ENCODE measurements around the gene NECTIN1. TPM values are rescaled to one million over a fixed set of nuclear protein-coding genes. Genes with fewer than 3 reads are reported as not detected.

Gene NECTIN1
- total RNA-seq, 2 experiments from 2014 or later: 3.2 to 4.3 TPM

DNA sequence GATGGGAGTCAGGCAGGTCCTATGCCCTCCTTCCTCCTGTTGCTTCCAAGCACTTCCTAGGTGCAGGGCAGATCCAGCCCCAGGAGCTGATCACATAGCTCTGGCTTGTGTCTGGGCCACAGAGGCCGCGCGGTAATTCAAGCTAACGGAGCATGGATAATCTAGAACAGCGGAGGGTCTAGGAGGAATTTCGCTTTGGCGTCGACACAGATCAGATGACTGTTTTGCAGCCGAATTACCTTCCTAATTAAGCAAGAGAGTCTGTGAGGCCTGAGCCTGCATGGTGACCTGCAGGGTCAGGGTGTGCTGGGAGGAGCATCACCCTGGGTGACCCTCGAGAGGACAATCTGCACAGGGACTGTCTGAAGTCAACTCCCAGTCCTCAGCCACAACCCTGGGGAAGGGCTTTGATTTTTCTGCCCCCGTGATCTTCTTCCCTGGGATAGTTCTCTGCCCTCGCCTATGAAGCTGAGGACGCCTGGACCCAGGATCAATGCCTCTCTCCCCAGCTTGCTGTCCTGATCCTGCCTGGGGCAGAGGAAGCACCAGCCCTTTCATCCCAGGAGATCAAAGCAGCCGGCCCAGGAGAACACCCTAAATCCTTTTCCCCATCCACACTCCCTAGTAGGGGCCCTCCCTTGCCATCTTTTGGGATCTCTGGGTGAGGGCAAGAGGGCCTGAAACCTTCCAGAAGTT is 11.0 kb downstream of the NECTIN1 start:
- ChIA-PET POLR2A (no interaction called here), CTCF (interaction anchor here (1.1 kb wide), 1 partner anchor 16 kb away, joined by 3 read pairs; no protein-coding TSS in a partner anchor)

GRCh38 chr11:119716582-119717498 is 12.2 kb downstream of the NECTIN1 start:
- ChIA-PET CTCF (no interaction called here), POLR2A (no interaction called here)

DNA sequence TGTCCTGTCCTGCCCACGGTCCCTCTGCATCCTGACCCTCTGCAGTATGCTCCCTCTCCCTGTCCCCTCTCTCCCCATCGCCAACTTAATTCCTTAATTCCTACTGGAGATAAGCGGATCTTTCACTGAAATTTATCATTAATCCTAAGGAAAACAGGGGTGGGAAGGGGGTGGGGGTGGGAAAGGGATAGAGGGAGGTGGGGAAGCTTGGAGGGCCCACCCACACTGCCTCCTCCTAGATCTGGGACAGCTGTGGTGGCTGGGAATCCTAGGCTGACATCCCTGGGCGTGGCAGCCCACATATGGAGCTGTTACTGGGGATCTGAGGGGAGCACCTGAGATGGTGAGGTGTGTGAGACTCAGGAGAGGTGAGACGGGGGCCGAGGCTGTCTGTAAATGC is 14.4 kb downstream of the NECTIN1 start:
- CTCF ChIA-PET: no interaction called here
- POLR2A ChIA-PET: no interaction called here

- ChIA-PET POLR2A (no interaction called here), CTCF (no interaction called here)
Observed at GRCh38 chr11:119714189-119714588, 14.8 kb downstream of the NECTIN1 start.

DNA sequence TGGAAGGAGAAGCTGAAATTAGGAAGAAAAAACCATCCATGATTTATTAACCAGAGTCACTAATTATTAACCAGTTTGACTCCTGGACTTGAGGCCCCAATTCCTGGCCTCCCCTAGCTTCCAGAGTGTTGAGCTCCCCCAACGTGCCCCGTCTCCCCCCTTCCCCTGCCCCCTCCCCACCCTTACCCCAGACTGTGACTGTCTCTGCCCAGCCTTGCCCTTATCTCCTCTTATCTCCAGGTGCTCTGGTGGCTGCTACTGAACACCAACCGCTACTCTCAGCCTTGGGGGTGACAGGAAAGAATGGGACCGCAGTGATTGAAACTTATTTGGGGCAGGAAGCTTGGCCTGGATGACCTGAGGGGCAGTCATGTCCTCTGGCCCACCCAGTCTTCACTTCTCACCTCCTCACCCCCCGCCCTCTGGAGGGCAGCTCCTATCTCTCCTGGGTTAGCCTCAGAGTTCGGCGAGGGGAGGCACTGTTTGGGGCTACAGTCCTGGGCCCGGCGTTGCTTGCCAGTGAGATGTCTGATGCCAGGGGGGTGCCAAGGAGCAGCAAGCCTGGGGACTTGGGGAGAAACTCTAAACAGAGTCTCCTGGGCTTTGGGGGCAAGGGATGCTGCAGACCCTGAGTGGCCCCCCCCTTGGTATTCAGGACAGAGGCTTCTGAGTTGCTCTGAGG is 15.5 kb downstream of the NECTIN1 start:
- ChIA-PET CTCF (no interaction called here), POLR2A (no interaction called here)

- CTCF ChIA-PET: no interaction called here
- POLR2A ChIA-PET: no interaction called here
Observed at GRCh38 chr11:119712459-119713358, 16.3 kb downstream of the NECTIN1 start.

DNA sequence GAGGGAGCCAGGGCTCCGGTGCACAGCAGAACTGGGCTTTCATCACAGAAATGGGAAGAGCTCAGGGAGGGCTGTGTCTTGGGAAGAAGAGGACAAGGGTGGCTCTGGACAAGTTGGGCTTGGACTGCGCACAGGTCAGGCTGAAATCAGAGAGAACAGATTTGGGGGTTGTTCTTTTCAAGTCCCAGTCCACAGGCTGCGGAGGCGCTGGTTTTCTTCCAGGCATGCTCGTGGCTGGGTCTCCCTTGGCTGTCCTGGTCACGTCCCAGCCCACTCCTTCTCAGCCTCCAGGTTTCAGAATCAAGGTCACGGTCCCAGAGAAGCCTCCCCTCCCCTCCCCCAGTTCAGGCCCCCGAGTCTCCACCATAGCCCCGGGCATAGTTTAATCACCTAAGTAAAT is 17.0 kb downstream of the NECTIN1 start:
- ChIA-PET CTCF (no interaction called here), POLR2A (no interaction called here)

DNA sequence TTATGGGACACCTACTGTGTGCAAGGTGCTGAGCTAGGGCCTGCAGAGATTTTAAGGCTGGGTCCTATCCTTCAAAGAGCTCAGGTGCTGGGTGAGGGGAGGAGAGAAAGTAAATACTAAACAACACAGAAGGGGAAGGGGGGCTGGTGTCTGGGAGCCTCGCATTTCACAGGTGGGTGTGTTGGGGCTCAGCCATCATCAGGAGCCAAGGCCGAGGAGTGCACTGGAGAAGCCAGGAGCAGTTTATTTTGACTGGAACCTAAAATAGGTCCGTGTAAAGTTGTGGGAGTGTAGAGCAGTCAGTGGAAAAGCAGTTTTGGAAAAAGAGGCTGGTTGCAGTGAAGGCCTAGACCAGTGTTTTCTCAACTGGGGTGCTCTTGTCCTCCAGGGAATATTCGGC is 17.5 kb downstream of the NECTIN1 start:
- CTCF ChIA-PET: no interaction called here
- POLR2A ChIA-PET: no interaction called here

DNA sequence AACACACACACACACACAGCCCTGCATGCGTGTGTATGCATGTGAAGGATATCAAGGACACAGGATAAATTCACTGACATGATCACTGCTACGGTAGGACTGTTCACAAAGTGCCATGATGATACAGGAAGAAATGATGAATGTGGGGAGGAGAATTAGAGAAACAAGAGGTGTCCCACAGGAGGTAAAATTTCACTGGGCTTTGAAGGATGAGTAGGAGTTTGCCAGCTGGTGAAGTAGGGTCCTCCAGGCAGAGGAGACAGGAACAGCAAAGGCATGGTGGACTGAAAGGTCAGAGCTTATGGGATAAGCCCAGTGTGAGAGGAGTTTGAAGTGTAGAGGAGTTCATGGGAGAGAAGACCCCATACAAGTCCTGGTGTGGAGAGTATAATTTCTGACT is 18.6 kb downstream of the NECTIN1 start:
- POLR2A ChIA-PET: no interaction called here
- CTCF ChIA-PET: no interaction called here

GRCh38 chr11:119709638-119710346 is 19.2 kb downstream of the NECTIN1 start:
- POLR2A ChIA-PET: no interaction called here
- CTCF ChIA-PET: interaction anchor here (0.9 kb wide), 1 partner anchor 19 kb away, joined by 3 read pairs; the partner anchor contains the start of gene NECTIN1

DNA sequence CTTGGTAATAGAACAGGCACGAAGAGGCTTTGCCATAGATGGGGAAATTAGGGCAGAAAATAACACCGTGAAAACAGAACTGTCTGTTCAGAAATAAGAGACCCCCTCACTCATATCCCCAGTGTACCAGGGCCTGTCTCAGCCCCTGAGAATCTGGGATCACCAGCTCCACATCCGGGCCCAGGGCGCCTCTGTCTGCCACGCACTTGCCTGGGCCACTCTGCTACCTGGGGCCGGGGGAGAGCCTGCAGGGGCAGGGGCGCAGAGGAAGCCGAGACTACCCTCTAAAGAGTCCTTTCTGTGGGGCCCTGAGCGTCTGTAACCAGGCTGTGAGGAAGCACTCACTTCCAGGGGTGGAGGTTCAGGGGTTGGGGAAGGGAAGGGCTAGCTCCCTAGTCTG is 19.8 kb downstream of the NECTIN1 start:
- CTCF ChIA-PET: interaction anchor here (0.9 kb wide), 1 partner anchor 20 kb away, joined by 3 read pairs; the partner anchor contains the start of gene NECTIN1

GRCh38 chr11:119708384-119708783 is 20.6 kb downstream of the NECTIN1 start:
- ChIA-PET CTCF (interaction anchor here (1.5 kb wide), 1 partner anchor 21 kb away, joined by 4 read pairs; the partner anchor contains the start of gene NECTIN1), POLR2A (no interaction called here)

More for the DNA sequence above, 19.8 kb downstream of the NECTIN1 start:
- POLR2A ChIA-PET: no interaction called here

GRCh38 chr11:119706887-119707286 is 22.1 kb downstream of the NECTIN1 start:
- CTCF ChIA-PET: no interaction called here
- POLR2A ChIA-PET: no interaction called here

DNA sequence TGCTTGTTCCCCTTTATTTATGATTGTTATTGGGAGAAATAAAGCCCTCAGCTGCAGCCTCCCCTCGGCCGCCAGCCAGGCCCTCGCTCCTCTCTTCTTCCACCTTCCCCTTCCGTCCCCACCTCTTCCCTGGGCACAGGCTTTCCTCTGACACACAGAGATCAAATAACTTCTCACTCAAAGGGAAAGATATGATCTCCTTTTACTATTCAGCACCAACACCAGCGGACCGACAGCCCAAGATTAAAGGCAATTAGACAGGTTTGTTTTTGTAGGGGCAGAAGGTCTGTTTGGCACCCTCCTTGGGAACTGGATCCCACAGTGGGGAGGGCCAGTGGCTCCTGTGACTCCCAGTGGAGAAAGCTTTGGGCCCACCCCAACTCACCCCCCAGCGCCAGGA is 23.0 kb downstream of the NECTIN1 start:
- CTCF ChIA-PET: no interaction called here
- POLR2A ChIA-PET: no interaction called here

GRCh38 chr11:119705362-119705761 is 23.6 kb downstream of the NECTIN1 start:
- ChIA-PET POLR2A (no interaction called here), CTCF (no interaction called here)

DNA sequence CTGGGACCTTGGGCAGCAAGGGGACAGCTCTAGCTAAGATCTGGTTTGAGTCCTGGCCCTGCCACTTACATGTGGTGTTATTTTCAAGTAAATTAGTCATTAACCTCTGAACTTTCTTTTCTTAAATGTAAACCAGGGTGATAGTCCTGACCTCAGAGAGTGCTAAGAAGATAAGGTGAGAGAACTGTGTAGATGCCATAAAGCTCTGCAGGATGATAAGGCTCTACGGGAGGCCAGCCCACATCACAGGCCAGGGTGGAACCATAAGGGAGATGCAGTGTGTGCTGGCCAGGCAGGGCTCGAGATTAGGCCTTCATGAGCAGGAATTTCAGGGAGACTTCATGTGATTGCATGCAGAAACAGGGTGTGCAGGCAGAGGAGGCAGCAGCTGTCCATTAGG is 24.2 kb downstream of the NECTIN1 start:
- POLR2A ChIA-PET: no interaction called here

GRCh38 chr11:119701591-119702549 is 27.1 kb downstream of the NECTIN1 start:
- ChIA-PET POLR2A (no interaction called here), CTCF (interaction anchor here (1.0 kb wide), 1 partner anchor 17 kb away, joined by 3 read pairs; no protein-coding TSS in a partner anchor)

More for the DNA sequence above, 24.2 kb downstream of the NECTIN1 start:
- CTCF ChIA-PET: no interaction called here
